Hepatocyte (in vitro differentiated cells): ENCODE measurements around the gene ARHGAP31. TPM values are rescaled to one million over a fixed set of nuclear protein-coding genes. Genes with fewer than 3 reads are reported as not detected.
A peak's percentile ranks its signal among the peaks of the same experiment; 100 is the strongest.

Experiments
- DNase-seq: peaks from one replicate; pipeline ENCODE4 v3.0.0-alpha.2; 2016; ENCODE audit warnings: low spot score
- H2AFZ ChIP-seq: fragments of 200-600 bp; sonication (generic); 2 replicates; pipeline ENCODE4 v1.6.0; 2016; ENCODE audit warnings: antibody characterized with exemption, mild to moderate bottlenecking
- H3K27ac ChIP-seq: fragments of 200-600 bp; sonication (generic); 2 replicates; pipeline ENCODE4 v1.5.1; 2016; ENCODE audit warnings: mild to moderate bottlenecking
- H3K27me3 ChIP-seq: fragments of 200-600 bp; sonication (generic); 2 replicates; pipeline ENCODE4 v1.6.1; 2016
- H3K36me3 ChIP-seq: fragments of 200-600 bp; sonication (generic); replicated peaks from 2 replicates; pipeline ENCODE4 v1.5.1; 2016; ENCODE audit warnings: low read depth; ENCODE audit not compliant: insufficient read depth
- H3K4me1 ChIP-seq: fragments of 200-600 bp; sonication (generic); 2 replicates; pipeline ENCODE4 v1.5.1; 2016; ENCODE audit warnings: mild to moderate bottlenecking, moderate library complexity; ENCODE audit not compliant: insufficient read depth
- H3K4me2 ChIP-seq: fragments of 200-600 bp; sonication (generic); 2 replicates; pipeline ENCODE4 v1.6.0; 2016
- H3K4me3 ChIP-seq: fragments of 200-600 bp; sonication (generic); 2 replicates; pipeline ENCODE4 v1.5.1; 2016; ENCODE audit warnings: mild to moderate bottlenecking
- H3K79me2 ChIP-seq: fragments of 200-600 bp; sonication (generic); 2 replicates; pipeline ENCODE4 v1.6.0; 2017; ENCODE audit warnings: mild to moderate bottlenecking
- H3K9me2 ChIP-seq: fragments of 200-600 bp; sonication (generic); replicated peaks from 2 replicates; pipeline ENCODE4 v1.6.0; 2017; ENCODE audit warnings: mild to moderate bottlenecking; ENCODE audit not compliant: insufficient read depth
- H3K9me3 ChIP-seq: fragments of 200-600 bp; sonication (generic); 2 replicates; pipeline ENCODE4 v1.5.1; 2016; ENCODE audit warnings: low read depth, mild to moderate bottlenecking
- H4K20me1 ChIP-seq: fragments of 200-600 bp; sonication (generic); 2 replicates; pipeline ENCODE4 v1.6.0; 2016; ENCODE audit warnings: mild to moderate bottlenecking; ENCODE audit not compliant: insufficient read depth, poor library complexity, severe bottlenecking
- CTCF ChIP-seq: fragments of 200-600 bp; sonication (generic); IDR thresholded peaks from 2 replicates; pipeline ENCODE4 v1.5.1; 2016; ENCODE audit warnings: antibody characterized with exemption, mild to moderate bottlenecking; ENCODE audit not compliant: poor library complexity
- EZH2 ChIP-seq: fragments of 200-600 bp; sonication (generic); IDR thresholded peaks from 2 replicates; pipeline ENCODE4 v1.6.1; 2016; ENCODE audit warnings: antibody characterized with exemption, mild to moderate bottlenecking, borderline replicate concordance
- EZH2phosphoT487 ChIP-seq: fragments of 200-600 bp; sonication (generic); IDR thresholded peaks from one replicate; pipeline ENCODE4 v1.6.1; 2018; ENCODE audit warnings: antibody characterized with exemption, mild to moderate bottlenecking, low read depth, moderate library complexity; ENCODE audit not compliant: unreplicated experiment, severe bottlenecking
- WGBS: methylation state at CpG from one replicate; pipeline ENCODE4 v1.1.6; 2016; ENCODE audit warnings: low lambda C conversion rate; ENCODE audit errors: missing lambda C conversion rate; 5-methylcytosine and 5-hydroxymethylcytosine counted together
- polyA plus RNA-seq: library from polyadenylated mRNA; unstranded; fragments of >200 nt; fragmentation: Nextera tagmentation; extraction: Ambion mirVana; gene quantifications from 2 replicates; pipeline ENCODE4 v1.2.1, GENCODE V29; 2016
- total RNA-seq: library from RNA; depleted of rRNA; stranded (reverse); fragments of >200 nt; gene quantifications from 2 replicates; pipeline ENCODE4 v1.2.3, GENCODE V29; 2014

Gene ARHGAP31
- total and polyA plus RNA-seq, 2 experiments from 2014 or later, result 2.9 to 7.3 TPM

- no peak for DNase-seq
- H3K4me2 ChIP-seq, result peak overlapping the region; percentile 96
- no peaks in the 10 kb centered on the region for H4K20me1 ChIP-seq
- TF ChIP-seq EZH2, result no peak
- no peak for TF ChIP-seq EZH2phosphoT487
- no peak overlapping the region for H3K4me3 ChIP-seq
- no peaks in the 10 kb centered on the region for H3K9me3 ChIP-seq
- H3K27me3 ChIP-seq, result no peaks in the 10 kb centered on the region
- H3K9me2 ChIP-seq, result no peaks in the 10 kb centered on the region
- H2AFZ ChIP-seq, result no peak overlapping the region
- H3K79me2 ChIP-seq, result peaks cover 27% of the 10 kb centered on the region
- 80% methylated on average over 4 of the region's 4 CpGs for WGBS
- H3K27ac ChIP-seq, result peak overlapping the region; percentile 94
- H3K4me1 ChIP-seq, result peaks cover 34% of the 10 kb centered on the region
- H3K36me3 ChIP-seq, result no peaks in the 10 kb centered on the region
Observed at GRCh38 chr3:119296727-119297122, 2.5 kb downstream of the ARHGAP31 start.

- Histone ChIP-seq H3K79me2 (peaks cover 27% of the 10 kb centered on the region), H3K4me3 (no peak overlapping the region), H3K4me1 (peaks cover 34% of the 10 kb centered on the region), H4K20me1 (no peaks in the 10 kb centered on the region), H2AFZ (no peak overlapping the region), H3K9me2 (no peaks in the 10 kb centered on the region), H3K36me3 (no peaks in the 10 kb centered on the region), H3K27me3 (no peaks in the 10 kb centered on the region), H3K4me2 (peak overlapping the region; percentile 96), H3K27ac (peak overlapping the region; percentile 94), H3K9me3 (no peaks in the 10 kb centered on the region)
- no peak for DNase-seq
- TF ChIP-seq EZH2phosphoT487 (no peak), CTCF (no peak), EZH2 (no peak)
Observed at GRCh38 chr3:119297169-119297568, 3.0 kb downstream of the ARHGAP31 start.

GRCh38 chr3:119298565-119298941, 4.4 kb downstream of the ARHGAP31 start:
- H4K20me1 ChIP-seq, result no peaks in the 10 kb centered on the region
- TF ChIP-seq EZH2phosphoT487 (no peak), CTCF (no peak), EZH2 (no peak)
- no peak overlapping the region for H3K27ac ChIP-seq
- H3K36me3 ChIP-seq, result no peaks in the 10 kb centered on the region
- H3K9me2 ChIP-seq, result no peaks in the 10 kb centered on the region
- DNase-seq, result no peak
- WGBS, result 87% methylated on average over 11 of the region's 11 CpGs
- no peak overlapping the region for H3K4me3 ChIP-seq
- H3K27me3 ChIP-seq, result no peaks in the 10 kb centered on the region
- H3K9me3 ChIP-seq, result no peaks in the 10 kb centered on the region
- H2AFZ ChIP-seq, result no peak overlapping the region
- H3K4me1 ChIP-seq, result peaks cover 22% of the 10 kb centered on the region
- H3K4me2 ChIP-seq, result peak overlapping the region; percentile 7
- H3K79me2 ChIP-seq, result peaks cover 29% of the 10 kb centered on the region

GRCh38 chr3:119300991-119301391, 6.8 kb downstream of the ARHGAP31 start:
- Histone ChIP-seq H3K9me2 (no peaks in the 10 kb centered on the region), H4K20me1 (no peaks in the 10 kb centered on the region), H3K4me2 (no peak overlapping the region), H3K36me3 (no peaks in the 10 kb centered on the region), H3K9me3 (no peaks in the 10 kb centered on the region), H3K4me3 (no peak overlapping the region), H3K79me2 (peaks cover 26% of the 10 kb centered on the region), H3K27ac (no peak overlapping the region), H2AFZ (no peak overlapping the region), H3K27me3 (no peaks in the 10 kb centered on the region), H3K4me1 (peaks cover 27% of the 10 kb centered on the region)
- DNase-seq, result no peak
- TF ChIP-seq EZH2 (no peak), EZH2phosphoT487 (no peak), CTCF (no peak)
- 79% methylated on average over 5 of the region's 5 CpGs for WGBS
